Lower lobe of right lung (tissue), 2 donors: ENCODE results near the gene C16orf96. TPM values are rescaled to one million over a fixed set of nuclear protein-coding genes. Genes with fewer than 3 reads are reported as not detected.
A peak's percentile ranks its signal among the peaks of the same experiment; 100 is the strongest.

Experiments
- ATAC-seq, 2 donors: fragments of 200-7000 bp; cut with Tn5 transposase; one replicate each; pipeline ENCODE4 v1.9.1; 2020 to 2022; ENCODE audit warnings: mild to moderate bottlenecking in 2 of 2, moderate library complexity in 2 of 2
- DNase-seq: peaks from one replicate; pipeline ENCODE4 v3.0.0-alpha.2; 2020
- H3K27ac ChIP-seq: fragments of 200-600 bp; one replicate; pipeline ENCODE4 v1.8.0; 2022
- H3K27me3 ChIP-seq: fragments of 200-600 bp; one replicate; pipeline ENCODE4 v1.8.0; 2022; ENCODE audit warnings: low read depth
- H3K36me3 ChIP-seq: fragments of 200-600 bp; one replicate; pipeline ENCODE4 v1.8.0; 2022; ENCODE audit warnings: mild to moderate bottlenecking
- H3K4me1 ChIP-seq: fragments of 200-600 bp; one replicate; pipeline ENCODE4 v1.8.0; 2022
- H3K4me3 ChIP-seq: fragments of 200-600 bp; one replicate; pipeline ENCODE4 v1.8.0; 2022; ENCODE audit warnings: mild to moderate bottlenecking
- H3K9me3 ChIP-seq: fragments of 200-600 bp; one replicate; pipeline ENCODE4 v1.8.0; 2022
- intact Hi-C: fragments of 100-400 bp; cut with DNase I; formaldehyde crosslinking; loops from one replicate; pipeline ENCODE4 v1.11.0; 2022
- total RNA-seq: library from RNA; stranded (reverse); fragmentation: NEBNext Ultra II Directional; extraction: Animal tissue kit (Norgen Biotek cat#: 25700); gene quantifications from one replicate; pipeline ENCODE4 v1.2.1, GENCODE V29; 2021
- TF ChIP-seq, protein P1 (sequence below): fragments of 200-600 bp; IDR thresholded peaks from one replicate; pipeline ENCODE4 v1.8.0; 2022; ENCODE audit warnings: antibody characterized with exemption, mild to moderate bottlenecking
- donor health status: DM: no; HTN: yes; CAD: no; lungs with severe emphysema.

Gene C16orf96
- total RNA-seq, 1 donor from 2014 or later: 0.21 TPM

DNA sequence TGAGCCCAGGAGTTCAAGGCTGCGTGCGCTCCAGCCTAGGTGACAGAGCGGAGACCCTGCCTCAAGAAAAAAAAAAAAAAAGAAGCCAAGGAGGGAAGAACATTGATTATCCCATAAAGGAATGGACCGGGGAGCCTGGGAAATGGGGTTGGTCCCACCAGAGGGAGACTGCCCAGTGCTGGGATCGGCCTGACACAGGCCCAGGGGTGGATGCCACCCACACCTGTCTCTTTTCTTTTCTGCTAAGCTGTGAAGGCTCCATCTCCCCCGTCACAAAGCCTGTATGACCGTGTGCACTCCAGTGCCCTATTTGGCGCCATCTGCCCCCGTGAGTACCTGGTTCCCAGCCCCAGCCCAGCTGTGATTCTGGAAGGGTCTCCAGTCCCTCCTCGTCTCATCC, 42.9 kb downstream of the C16orf96 start:
- peaks cover 3% of the 10 kb centered on the region for H3K27me3 ChIP-seq
- intact Hi-C loops: no loop called here
- no peaks in the 10 kb centered on the region for H3K36me3 ChIP-seq
- no peak for ATAC-seq
- peaks cover 6% of the 10 kb centered on the region for H3K4me1 ChIP-seq
- no peak for DNase-seq
- TF ChIP-seq, protein P1, sequence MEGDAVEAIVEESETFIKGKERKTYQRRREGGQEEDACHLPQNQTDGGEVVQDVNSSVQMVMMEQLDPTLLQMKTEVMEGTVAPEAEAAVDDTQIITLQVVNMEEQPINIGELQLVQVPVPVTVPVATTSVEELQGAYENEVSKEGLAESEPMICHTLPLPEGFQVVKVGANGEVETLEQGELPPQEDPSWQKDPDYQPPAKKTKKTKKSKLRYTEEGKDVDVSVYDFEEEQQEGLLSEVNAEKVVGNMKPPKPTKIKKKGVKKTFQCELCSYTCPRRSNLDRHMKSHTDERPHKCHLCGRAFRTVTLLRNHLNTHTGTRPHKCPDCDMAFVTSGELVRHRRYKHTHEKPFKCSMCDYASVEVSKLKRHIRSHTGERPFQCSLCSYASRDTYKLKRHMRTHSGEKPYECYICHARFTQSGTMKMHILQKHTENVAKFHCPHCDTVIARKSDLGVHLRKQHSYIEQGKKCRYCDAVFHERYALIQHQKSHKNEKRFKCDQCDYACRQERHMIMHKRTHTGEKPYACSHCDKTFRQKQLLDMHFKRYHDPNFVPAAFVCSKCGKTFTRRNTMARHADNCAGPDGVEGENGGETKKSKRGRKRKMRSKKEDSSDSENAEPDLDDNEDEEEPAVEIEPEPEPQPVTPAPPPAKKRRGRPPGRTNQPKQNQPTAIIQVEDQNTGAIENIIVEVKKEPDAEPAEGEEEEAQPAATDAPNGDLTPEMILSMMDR: no peak
- no peak overlapping the region for H3K27ac ChIP-seq
- no peak overlapping the region for H3K4me3 ChIP-seq
- H3K9me3 ChIP-seq: no peaks in the 10 kb centered on the region

DNA sequence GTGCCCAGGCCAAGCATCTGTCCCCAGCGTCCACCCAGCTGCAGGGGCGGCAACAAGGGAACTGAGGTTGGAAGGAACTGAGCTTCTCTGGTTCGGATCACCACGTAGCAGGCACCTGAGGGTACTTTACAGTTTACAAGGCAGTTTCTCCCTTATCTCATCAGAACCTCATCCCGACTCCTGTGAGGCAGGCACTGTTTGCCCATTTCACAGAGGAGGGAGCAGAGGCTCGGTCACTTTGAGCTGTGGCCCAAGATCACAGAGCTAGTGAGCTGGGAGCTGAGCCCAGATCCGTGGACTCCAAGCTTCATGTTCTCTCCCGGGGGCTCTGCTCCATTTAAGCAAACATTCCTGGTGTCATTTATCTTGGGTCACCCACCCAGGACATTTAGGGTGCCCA, 43.4 kb downstream of the C16orf96 start:
- Histone ChIP-seq H3K9me3 (no peaks in the 10 kb centered on the region), H3K27me3 (peaks cover 3% of the 10 kb centered on the region), H3K27ac (no peak overlapping the region), H3K4me1 (peaks cover 6% of the 10 kb centered on the region), H3K36me3 (no peaks in the 10 kb centered on the region), H3K4me3 (no peak overlapping the region)
- intact Hi-C loops: no loop called here
- DNase-seq (no peak), ATAC-seq (no peak)
- TF ChIP-seq, protein P1: no peak

DNA sequence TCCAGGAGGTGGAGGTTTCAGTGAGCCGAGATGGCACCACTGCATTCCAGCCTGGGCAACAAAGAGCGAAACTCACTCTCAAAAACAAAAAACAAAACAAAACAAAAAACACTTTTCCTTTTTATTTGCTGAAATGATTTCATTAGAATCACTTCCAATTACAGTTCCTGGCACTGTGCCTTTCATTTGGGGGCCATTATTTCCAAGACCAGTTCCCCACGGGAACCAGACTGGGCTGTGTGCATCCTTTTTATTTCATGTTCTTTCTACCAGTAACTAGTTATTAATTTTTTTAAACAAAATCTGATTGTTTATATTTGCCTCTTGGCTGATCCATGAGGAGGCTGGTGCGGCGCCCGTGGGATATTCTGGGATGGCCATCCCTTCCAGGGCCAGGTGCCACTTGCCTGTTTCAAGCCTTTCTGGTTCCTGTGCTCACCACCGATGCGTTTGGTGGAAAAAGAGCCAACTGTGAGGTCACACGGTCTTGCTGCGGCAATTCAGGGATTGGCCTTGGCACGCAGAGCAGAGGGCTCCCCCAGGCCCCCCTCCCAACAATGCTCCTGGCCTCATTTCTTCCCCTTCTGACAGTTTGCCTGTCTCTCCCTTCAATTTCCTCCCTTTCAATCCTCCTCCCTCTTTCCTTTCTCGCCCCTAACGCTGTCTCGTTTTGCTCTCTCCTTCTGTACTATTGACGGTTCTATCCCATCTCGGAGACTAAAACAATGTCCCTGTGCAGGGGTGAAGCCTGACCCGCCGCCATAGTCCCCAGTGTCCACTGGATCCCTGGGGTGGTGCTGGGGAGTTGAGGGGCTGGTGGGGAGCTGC, 45.1 kb downstream of the C16orf96 start:
- Histone ChIP-seq H3K27ac (no peak overlapping the region), H3K27me3 (peaks cover 3% of the 10 kb centered on the region), H3K36me3 (no peaks in the 10 kb centered on the region), H3K4me3 (no peak overlapping the region), H3K4me1 (peaks cover 6% of the 10 kb centered on the region), H3K9me3 (no peaks in the 10 kb centered on the region)
- intact Hi-C loops: no loop called here
- TF ChIP-seq, protein P1: no peak
- DNase-seq (no peak), ATAC-seq (no peak)

DNA sequence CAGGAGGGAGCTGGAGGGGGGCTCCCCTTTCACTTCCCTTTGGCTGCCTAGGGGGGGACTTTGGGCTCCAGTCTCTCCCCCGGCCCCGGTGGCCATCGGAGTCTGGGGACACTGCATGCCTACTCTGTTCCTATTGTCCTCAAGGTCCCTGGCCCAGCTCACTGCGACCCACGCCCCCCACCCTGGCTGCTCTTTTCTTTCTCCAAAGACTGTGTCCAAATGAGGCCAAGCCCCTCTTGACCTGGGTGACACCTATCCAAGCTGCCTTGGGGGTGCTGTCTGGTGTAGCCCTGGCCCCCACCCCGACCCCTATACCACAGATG, 45.7 kb downstream of the C16orf96 start:
- DNase-seq (no peak), ATAC-seq (no peak)
- no peaks in the 10 kb centered on the region for H3K36me3 ChIP-seq
- no peak overlapping the region for H3K4me3 ChIP-seq
- intact Hi-C loops: no loop called here
- no peaks in the 10 kb centered on the region for H3K9me3 ChIP-seq
- H3K4me1 ChIP-seq: peaks cover 6% of the 10 kb centered on the region
- TF ChIP-seq, protein P1: no peak
- peaks cover 3% of the 10 kb centered on the region for H3K27me3 ChIP-seq
- H3K27ac ChIP-seq: no peak overlapping the region

DNA sequence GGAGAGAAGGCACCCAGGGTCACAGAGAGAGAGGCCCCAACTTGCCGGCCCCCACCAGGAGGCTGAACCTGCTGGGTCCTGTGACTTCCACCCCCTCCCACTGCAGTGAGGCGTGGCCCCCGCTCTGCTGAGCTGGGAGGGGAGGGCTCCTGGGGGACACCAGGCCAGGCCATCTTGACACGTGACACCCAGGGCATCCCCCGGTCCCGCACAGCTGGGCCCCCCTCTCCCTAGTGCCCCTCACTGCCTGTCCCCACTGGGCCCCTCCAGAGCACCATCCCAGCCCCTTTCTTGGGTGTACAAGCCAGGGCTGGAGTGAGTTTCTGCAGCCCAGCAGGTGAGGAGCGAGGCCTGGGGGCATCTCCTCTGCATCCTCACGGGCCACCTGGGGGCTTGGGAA, 46.2 kb downstream of the C16orf96 start:
- TF ChIP-seq, protein P1: no peak
- intact Hi-C loops: no loop called here
- ATAC-seq: peak in 1 of 2 donors; percentile 29
- Histone ChIP-seq H3K27me3 (peaks cover 3% of the 10 kb centered on the region), H3K27ac (no peak overlapping the region), H3K36me3 (peaks cover under 1% of the 10 kb centered on the region), H3K4me1 (peaks cover 6% of the 10 kb centered on the region), H3K4me3 (no peak overlapping the region), H3K9me3 (no peaks in the 10 kb centered on the region)
- no peak for DNase-seq
